ENCODE results near the gene PSG2. TPM values are rescaled to one million over a fixed set of nuclear protein-coding genes. Genes with fewer than 3 reads are reported as not detected.
"Not testable (repeated sequence)": the region's sequence is repeated elsewhere in the genome, so short reads cannot be mapped to it uniquely, and the experiment has no call there.

Gene PSG2
- total and polyA plus RNA-seq, 8 donors: not detected

DNA sequence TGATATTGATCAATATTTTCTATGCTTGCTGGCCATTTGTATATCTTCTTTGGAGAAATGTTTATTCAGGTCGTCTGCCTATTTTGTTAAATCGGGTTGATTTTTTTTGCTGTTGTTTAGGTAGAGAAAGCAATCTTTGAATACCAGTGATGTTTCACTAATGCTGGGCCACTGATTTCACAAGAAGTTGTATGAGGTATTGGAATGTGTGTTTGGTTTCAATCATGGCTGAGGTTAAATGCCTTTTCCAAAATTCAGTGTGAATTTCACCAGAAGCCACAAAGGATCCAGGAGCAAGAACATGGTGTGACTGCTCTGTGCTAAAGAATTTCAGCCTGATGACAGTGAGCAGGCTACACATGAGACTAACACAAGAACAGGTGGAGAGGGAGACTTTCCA, 32.1 kb upstream of the PSG2 start:
- H3K9me3 ChIP-seq; intact Hi-C loops (cut with DNase I); H3K4me1 ChIP-seq; H3K4me3 ChIP-seq; H3K27ac ChIP-seq; ATAC-seq; H3K27me3 ChIP-seq; FAIRE-seq; DNase-seq; H3K36me3 ChIP-seq: not testable (repeated sequence)
- WGBS, 2 donors: 58 to 64% methylated on average over 2 of the region's 2 CpGs

DNA sequence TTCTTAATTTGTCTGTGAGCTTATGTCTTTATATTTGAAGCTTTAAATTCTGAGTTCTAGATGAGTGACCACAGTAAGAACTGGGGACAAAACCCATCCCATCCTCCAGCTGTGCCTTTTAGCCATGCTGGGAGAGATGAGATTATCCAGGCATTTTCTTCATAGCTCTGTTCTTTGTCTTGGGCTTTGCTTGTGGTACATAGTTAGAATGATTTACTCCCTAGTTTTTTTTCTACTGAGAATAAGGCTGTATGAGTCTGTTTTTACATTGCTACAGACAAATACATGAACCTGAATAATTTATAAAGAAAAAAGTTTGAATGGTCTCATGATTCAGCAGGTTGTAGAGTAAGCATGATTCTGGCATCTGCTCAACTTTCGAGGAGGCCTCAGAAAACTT, 24.9 kb upstream of the PSG2 start:
- ATAC-seq; intact Hi-C loops (cut with DNase I); DNase-seq; H3K36me3 ChIP-seq; H3K4me3 ChIP-seq; H3K9me3 ChIP-seq; H3K27me3 ChIP-seq; H3K4me1 ChIP-seq; H3K27ac ChIP-seq: not testable (repeated sequence)
- peak; percentile 17 for FAIRE-seq
- WGBS, 2 donors: 49 to 61% methylated on average over 1 of the region's 1 CpG

DNA sequence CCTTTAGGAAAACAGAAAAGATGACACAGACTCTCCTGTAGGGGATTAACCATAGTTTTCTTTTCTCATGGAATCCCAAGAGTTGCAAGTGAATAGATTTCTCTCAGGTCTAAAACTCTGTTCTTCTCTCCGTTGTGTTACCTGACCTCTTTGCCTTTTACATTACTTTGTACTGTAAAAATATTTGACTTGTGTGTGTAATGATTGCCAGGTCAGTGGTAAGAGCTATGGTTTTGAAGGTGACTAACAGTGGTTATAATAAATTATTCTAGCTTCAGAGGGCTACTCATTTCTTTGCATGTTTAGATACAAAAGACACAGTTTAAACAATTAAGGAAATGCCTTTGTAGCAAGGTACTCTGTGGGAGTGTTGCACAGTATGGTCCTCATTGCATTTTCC, 23.0 kb upstream of the PSG2 start:
- DNase-seq (no peak), ATAC-seq (no peak), FAIRE-seq (no peak)
- Histone ChIP-seq H3K27ac (no peak overlapping the region), H3K4me3 (no peak overlapping the region), H3K4me1 (no peaks in the 10 kb centered on the region), H3K27me3 (no peaks in the 10 kb centered on the region), H3K36me3 (no peaks in the 10 kb centered on the region), H3K9me3 (no peaks in the 10 kb centered on the region)
- 32 to 69% methylated on average over 1 of the region's 1 CpG for WGBS, 2 donors
- intact Hi-C loops (cut with DNase I): no loop called here
- TF ChIP-seq, protein P1, sequence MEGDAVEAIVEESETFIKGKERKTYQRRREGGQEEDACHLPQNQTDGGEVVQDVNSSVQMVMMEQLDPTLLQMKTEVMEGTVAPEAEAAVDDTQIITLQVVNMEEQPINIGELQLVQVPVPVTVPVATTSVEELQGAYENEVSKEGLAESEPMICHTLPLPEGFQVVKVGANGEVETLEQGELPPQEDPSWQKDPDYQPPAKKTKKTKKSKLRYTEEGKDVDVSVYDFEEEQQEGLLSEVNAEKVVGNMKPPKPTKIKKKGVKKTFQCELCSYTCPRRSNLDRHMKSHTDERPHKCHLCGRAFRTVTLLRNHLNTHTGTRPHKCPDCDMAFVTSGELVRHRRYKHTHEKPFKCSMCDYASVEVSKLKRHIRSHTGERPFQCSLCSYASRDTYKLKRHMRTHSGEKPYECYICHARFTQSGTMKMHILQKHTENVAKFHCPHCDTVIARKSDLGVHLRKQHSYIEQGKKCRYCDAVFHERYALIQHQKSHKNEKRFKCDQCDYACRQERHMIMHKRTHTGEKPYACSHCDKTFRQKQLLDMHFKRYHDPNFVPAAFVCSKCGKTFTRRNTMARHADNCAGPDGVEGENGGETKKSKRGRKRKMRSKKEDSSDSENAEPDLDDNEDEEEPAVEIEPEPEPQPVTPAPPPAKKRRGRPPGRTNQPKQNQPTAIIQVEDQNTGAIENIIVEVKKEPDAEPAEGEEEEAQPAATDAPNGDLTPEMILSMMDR (IDR thresholded peaks at IDR 0.05): no peak

DNA sequence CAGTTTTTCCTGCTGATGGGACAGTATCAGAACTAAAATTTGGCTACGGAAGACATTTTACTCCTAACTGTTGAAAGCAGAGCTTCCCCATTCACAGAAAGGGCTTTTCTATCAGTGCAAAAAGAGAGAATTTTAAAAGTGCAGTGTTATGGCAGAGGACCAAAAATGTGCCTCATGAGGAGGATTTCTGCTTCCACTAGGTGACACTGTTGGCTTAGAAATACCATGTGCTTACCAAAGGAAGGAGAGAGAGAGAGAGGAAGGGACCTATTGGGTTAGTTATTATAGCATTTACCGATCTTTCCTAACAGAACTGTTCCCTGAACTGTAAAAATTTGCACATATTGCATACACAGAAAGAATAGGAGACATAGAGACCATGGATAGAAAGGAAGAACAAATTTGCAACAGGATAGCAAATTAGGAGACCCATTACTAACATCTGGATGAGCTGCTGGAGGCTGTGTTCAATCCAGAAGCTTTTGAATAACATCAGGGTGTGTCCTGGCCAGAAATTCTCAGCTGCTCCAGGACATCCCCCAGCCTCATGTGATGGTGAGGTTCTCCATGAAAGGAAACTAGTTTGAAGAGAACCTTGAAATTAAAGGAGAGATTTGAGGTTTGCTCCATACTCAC, 21.8 kb upstream of the PSG2 start:
- H3K27ac ChIP-seq; H3K4me3 ChIP-seq; DNase-seq; H3K9me3 ChIP-seq; H3K27me3 ChIP-seq; H3K4me1 ChIP-seq; intact Hi-C loops (cut with DNase I); H3K36me3 ChIP-seq; FAIRE-seq: not testable (repeated sequence)
- peak in 2 of 4 donors; percentile 47 to 54 for ATAC-seq
- 40 to 53% methylated on average over 2 of the region's 2 CpGs for WGBS, 2 donors

DNA sequence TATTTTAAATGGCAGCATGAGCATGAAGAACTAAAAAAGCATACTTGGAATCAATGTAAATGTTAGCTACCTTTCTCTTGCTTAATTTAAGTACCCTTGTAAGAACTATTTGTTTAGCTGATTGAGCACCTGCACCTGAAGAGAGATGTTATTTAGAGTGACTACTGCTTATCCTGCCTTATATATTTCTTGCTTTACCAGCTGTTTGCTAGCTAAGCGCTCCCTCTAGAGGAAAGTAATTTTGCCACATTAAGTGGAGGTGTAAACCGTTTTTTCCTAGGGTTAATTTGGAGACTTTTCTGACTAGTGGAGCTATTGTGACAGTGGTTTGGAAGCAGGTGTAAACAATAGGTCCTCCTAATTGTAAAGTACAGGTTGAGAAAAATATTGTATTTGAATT, 19.4 kb upstream of the PSG2 start:
- Histone ChIP-seq H3K36me3 (no peaks in the 10 kb centered on the region), H3K4me1 (no peaks in the 10 kb centered on the region), H3K27me3 (no peaks in the 10 kb centered on the region), H3K9me3 (no peaks in the 10 kb centered on the region), H3K27ac (no peak overlapping the region), H3K4me3 (no peak overlapping the region)
- no peak for FAIRE-seq
- intact Hi-C loops (cut with DNase I): no loop called here
- no peak for DNase-seq
- 57 to 65% methylated on average over 2 of the region's 2 CpGs for WGBS, 2 donors
- ATAC-seq: no peak
- TF ChIP-seq, protein P1 (IDR thresholded peaks at IDR 0.05): no peak

DNA sequence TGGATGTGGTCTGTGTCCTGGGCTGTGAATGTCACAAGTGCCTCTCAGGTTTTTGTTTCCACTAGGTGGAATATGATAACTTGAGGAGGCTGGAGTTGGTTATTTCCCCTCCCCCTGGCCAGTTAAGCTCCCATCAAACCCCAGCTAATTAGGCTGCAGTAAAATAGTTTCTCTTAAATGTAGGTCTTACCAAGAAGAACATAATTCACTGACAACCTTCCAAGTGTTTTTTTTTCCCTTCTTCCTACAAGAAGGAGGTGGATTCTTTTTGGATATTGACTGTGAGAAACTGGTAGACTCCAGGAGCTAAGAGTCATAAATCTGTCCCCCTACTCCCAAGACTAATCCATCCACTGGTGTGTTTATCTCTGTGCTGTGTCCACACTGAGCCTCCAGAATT, 15.9 kb upstream of the PSG2 start:
- FAIRE-seq; H3K27ac ChIP-seq; ATAC-seq; intact Hi-C loops (cut with DNase I); H3K36me3 ChIP-seq; H3K9me3 ChIP-seq; H3K27me3 ChIP-seq; H3K4me1 ChIP-seq; H3K4me3 ChIP-seq; DNase-seq: not testable (repeated sequence)

DNA sequence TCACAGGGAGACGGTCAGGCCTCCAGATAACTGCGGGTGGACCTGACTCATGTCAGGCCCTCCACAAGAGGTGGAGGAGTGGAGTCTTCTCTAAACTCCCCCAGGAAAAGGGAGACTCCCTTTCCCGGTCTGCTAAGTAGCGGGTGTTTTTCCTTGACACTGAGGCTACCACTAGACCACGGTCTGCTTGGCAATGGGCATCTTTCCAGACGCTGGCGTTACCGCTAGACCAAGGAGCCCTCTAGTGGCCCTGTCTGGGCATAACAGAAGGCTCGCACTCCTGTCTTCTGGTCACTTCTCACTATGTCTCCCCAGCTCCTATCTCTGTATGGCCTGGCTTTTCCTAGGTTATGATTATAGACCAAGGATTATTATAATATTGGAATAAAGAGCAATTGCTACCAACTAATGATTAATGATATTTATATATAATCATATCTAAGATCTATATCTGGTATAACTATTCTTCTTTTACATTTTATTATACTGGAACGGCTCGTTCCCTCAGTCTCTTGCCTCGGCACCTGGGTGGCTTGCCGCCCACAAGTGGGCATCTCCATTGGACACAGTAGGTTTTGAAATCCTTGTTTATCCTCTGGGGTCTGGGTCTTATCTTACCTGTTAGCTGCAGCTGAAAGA, 5.3 kb upstream of the PSG2 start:
- 47 to 52% methylated on average over 13 of the region's 13 CpGs for WGBS, 2 donors
- intact Hi-C loops (cut with DNase I); FAIRE-seq; H3K27ac ChIP-seq; H3K36me3 ChIP-seq; ATAC-seq; H3K4me3 ChIP-seq; H3K9me3 ChIP-seq; H3K27me3 ChIP-seq; H3K4me1 ChIP-seq: not testable (repeated sequence)
- TF ChIP-seq, protein P1 (IDR thresholded peaks at IDR 0.05): peak in 2 of 4 donors; percentile 41 to 44
- DNase-seq: peak; percentile 37 to 71 (median 58)

DNA sequence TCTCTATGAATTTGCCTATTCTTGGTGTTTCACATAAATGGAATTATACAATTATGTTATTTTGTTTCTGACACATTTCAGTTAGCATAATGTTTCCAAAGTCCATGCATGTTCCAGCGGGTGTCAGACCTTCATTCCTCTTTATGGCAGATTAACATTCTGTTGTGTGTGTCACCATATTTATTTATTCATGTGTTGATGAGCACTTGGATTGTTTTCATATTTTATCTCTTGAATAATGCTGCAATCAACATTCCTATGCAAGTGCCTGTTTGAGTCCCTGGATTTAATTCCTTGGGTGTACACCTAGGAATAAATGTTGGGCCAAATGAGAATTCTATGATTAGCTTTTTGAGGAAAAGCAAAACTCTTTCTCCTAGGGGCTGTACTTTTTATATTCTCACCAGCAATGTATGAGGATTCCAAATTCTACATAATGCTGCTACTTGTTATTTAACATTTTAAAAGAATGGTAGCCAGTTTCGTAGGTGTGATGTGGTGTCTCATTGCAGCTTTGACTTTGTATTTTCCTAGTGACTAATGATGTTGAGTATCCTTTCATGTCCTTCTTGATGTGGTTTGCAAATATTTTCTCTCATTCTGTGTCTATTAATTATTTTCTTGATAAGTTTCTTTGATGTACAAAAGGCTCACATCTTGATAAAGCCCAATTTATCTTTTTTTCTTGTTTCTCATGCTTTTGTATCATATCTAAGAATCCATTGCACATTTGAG, 3.5 kb upstream of the PSG2 start:
- H3K4me1 ChIP-seq; H3K4me3 ChIP-seq; H3K9me3 ChIP-seq; FAIRE-seq; intact Hi-C loops (cut with DNase I); H3K27ac ChIP-seq; ATAC-seq; DNase-seq; H3K36me3 ChIP-seq; H3K27me3 ChIP-seq: not testable (repeated sequence)
- WGBS, 2 donors: 64 to 70% methylated on average over 2 of the region's 2 CpGs

Data from pancreas (tissue), 10 donors.